ENCODE data around the gene TTC28.

GRCh38 chr22:27996529-27996925, 683.1 kb downstream of the TTC28 start:
- TF ChIP-seq CTCF (IDR thresholded peaks at IDR 0.05) (no peak), POLR2A (IDR thresholded peaks at IDR 0.05) (no peak)
